Measurements from ENCODE around the gene NUDT21. TPM values are rescaled to one million over a fixed set of nuclear protein-coding genes. Genes with fewer than 3 reads are reported as not detected.
A peak's percentile ranks its signal among the peaks of the same experiment; 100 is the strongest.

Gene NUDT21
- total and polyA plus RNA-seq, 7 donors = 16.9 to 52.4 (median 41.1) TPM

- Histone ChIP-seq H3K27ac (peak overlapping the region; percentile 83), H3K36me3 (ENCODE audit: insufficient read depth in 1 of 2, low read depth in 1 of 2) (peaks cover 10 to 51% of the 10 kb centered on the region in 2 donors), H3K4me1 (peaks cover 36% of the 10 kb centered on the region), H3K4me3 (no peak overlapping the region), H3K9me3 (no peaks in the 10 kb centered on the region), H3K27me3 (ENCODE audit: insufficient read depth in 3 of 3, low read length in 2 of 3) (no peaks in the 10 kb centered on the region)
- peak; percentile 67 to 81 (median 77) for ATAC-seq
- intact Hi-C loops (cut with DNase I) = no loop called here
- WGBS, 3 donors = 47 to 75% (median 57%) methylated on average over 7 of the region's 7 CpGs
- TF ChIP-seq CTCF (IDR thresholded peaks at IDR 0.05) = no peak
- peak; percentile 35 to 76 for DNase-seq
Observed at GRCh38 chr16:56480776-56481467, 29.8 kb upstream of the NUDT21 start.

GRCh38 chr16:56479469-56479868, 28.3 kb upstream of the NUDT21 start:
- Histone ChIP-seq H3K36me3 (ENCODE audit: insufficient read depth in 1 of 2, low read depth in 1 of 2) (peaks cover 14 to 54% of the 10 kb centered on the region in 2 donors), H3K4me1 (peaks cover 36% of the 10 kb centered on the region), H3K27ac (peak overlapping the region; percentile 14), H3K27me3 (ENCODE audit: insufficient read depth in 3 of 3, low read length in 2 of 3) (no peaks in the 10 kb centered on the region), H3K4me3 (no peak overlapping the region), H3K9me3 (no peaks in the 10 kb centered on the region)
- WGBS, 3 donors = 92 to 98% (median 95%) methylated on average over 2 of the region's 2 CpGs
- ATAC-seq (no peak), DNase-seq (no peak)
- TF ChIP-seq CTCF (IDR thresholded peaks at IDR 0.05) = no peak
- intact Hi-C loops (cut with DNase I) = no loop called here

GRCh38 chr16:56478281-56479049, 27.3 kb upstream of the NUDT21 start:
- DNase-seq (no peak), ATAC-seq (no peak)
- peaks cover 36% of the 10 kb centered on the region for H3K4me1 ChIP-seq
- 81 to 85% (median 81%) methylated on average over 2 of the region's 2 CpGs for WGBS, 3 donors
- no peaks in the 10 kb centered on the region for H3K27me3 ChIP-seq (ENCODE audit: insufficient read depth in 3 of 3, low read length in 2 of 3)
- no peak for TF ChIP-seq CTCF (IDR thresholded peaks at IDR 0.05)
- no peaks in the 10 kb centered on the region for H3K9me3 ChIP-seq
- intact Hi-C loops (cut with DNase I) = no loop called here
- peaks cover 16 to 59% of the 10 kb centered on the region in 2 donors for H3K36me3 ChIP-seq (ENCODE audit: insufficient read depth in 1 of 2, low read depth in 1 of 2)
- no peak overlapping the region for H3K4me3 ChIP-seq
- peak overlapping the region; percentile 14 for H3K27ac ChIP-seq

GRCh38 chr16:56477096-56477878, 26.2 kb upstream of the NUDT21 start:
- peaks cover 18 to 70% of the 10 kb centered on the region in 2 donors for H3K36me3 ChIP-seq (ENCODE audit: insufficient read depth in 1 of 2, low read depth in 1 of 2)
- peaks cover 32% of the 10 kb centered on the region for H3K4me1 ChIP-seq
- H3K27ac ChIP-seq = peak overlapping the region; percentile 38
- H3K27me3 ChIP-seq (ENCODE audit: insufficient read depth in 3 of 3, low read length in 2 of 3) = no peaks in the 10 kb centered on the region
- intact Hi-C loops (cut with DNase I) = no loop called here
- ATAC-seq (peak; percentile 48 to 61 (median 56)), DNase-seq (no peak)
- TF ChIP-seq CTCF (IDR thresholded peaks at IDR 0.05) = no peak
- H3K4me3 ChIP-seq = no peak overlapping the region
- 87 to 91% (median 88%) methylated on average over 2 of the region's 2 CpGs for WGBS, 3 donors
- no peaks in the 10 kb centered on the region for H3K9me3 ChIP-seq

All from psoas muscle (tissue), 8 donors.